Omental fat pad (tissue), 4 donors: ENCODE data around the gene ZNF433. TPM values are rescaled to one million over a fixed set of nuclear protein-coding genes. Genes with fewer than 3 reads are reported as not detected.

Experiments used
- ATAC-seq: fragments of 150-250 bp; one replicate; pipeline ENCODE4 v1.9.1; 2016; ENCODE audit warnings: mild to moderate bottlenecking, moderate library complexity; ENCODE audit not compliant: low FRiP score
- DNase-seq: peaks from one replicate; pipeline ENCODE4 v3.0.0-alpha.2; 2019; ENCODE audit warnings: low spot score
- total RNA-seq, 4 donors: library from RNA; depleted of rRNA; stranded (reverse); fragments of >200 nt; gene quantifications; one replicate each; pipeline ENCODE4 v1.1.0, GENCODE V29; 2016
- TF ChIP-seq, protein P1 (sequence below), 3 donors: fragments of 450-650 bp; IDR thresholded peaks; one replicate each; pipeline ENCODE4 v1.5.1; 2016 to 2017; ENCODE audit warnings: antibody characterized with exemption in 3 of 3, mild to moderate bottlenecking in 3 of 3, moderate library complexity in 2 of 3

Gene ZNF433
- total RNA-seq, 4 donors from 2014 or later = 3.2 to 5.2 (median 3.5) TPM

DNA sequence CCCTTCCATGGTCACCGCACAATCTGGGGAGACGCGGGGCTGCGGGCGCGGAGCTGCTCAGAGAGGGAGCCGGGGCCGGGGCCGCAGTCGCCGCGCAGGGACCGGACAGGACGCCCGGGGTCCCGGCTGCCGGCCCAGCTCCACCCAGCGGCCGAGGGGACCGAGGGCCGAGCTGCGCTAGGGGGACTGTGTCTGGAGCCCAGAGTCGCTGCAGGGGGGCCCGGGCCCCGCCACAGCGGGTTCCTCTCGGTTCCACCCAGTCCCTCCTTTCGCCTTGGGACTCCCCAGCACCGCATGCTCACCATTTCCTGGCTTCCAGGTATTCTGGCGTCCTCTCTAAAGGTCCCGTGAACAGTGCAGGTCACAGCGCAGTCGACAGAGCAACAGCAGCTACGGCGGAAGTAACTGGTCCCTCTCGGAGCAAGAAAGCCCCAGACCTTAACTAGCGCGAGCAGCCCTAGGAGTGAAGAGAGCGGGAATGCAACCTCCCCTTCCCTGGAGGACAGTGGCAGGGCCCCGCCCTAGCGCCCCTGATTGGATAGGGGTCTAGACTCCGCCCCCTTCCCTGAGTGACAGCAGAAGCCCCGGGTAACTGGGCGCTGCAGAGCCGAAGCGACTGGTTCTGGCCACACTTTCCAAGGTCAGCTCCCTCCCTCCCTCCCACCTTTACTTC lies 17.2 kb upstream of the ZNF433 start, which contains the start of gene ZNF878:
TSS of gene ZNF878 (minus strand) at position 465 of the 673 bp plus-strand sequence. CDS start at position 305, 160 bp downstream.
- TF ChIP-seq, protein P1, sequence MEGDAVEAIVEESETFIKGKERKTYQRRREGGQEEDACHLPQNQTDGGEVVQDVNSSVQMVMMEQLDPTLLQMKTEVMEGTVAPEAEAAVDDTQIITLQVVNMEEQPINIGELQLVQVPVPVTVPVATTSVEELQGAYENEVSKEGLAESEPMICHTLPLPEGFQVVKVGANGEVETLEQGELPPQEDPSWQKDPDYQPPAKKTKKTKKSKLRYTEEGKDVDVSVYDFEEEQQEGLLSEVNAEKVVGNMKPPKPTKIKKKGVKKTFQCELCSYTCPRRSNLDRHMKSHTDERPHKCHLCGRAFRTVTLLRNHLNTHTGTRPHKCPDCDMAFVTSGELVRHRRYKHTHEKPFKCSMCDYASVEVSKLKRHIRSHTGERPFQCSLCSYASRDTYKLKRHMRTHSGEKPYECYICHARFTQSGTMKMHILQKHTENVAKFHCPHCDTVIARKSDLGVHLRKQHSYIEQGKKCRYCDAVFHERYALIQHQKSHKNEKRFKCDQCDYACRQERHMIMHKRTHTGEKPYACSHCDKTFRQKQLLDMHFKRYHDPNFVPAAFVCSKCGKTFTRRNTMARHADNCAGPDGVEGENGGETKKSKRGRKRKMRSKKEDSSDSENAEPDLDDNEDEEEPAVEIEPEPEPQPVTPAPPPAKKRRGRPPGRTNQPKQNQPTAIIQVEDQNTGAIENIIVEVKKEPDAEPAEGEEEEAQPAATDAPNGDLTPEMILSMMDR (IDR thresholded peaks at IDR 0.05) = no peak
- DNase-seq = peak; percentile 80
- ATAC-seq = peak; percentile 98

DNA sequence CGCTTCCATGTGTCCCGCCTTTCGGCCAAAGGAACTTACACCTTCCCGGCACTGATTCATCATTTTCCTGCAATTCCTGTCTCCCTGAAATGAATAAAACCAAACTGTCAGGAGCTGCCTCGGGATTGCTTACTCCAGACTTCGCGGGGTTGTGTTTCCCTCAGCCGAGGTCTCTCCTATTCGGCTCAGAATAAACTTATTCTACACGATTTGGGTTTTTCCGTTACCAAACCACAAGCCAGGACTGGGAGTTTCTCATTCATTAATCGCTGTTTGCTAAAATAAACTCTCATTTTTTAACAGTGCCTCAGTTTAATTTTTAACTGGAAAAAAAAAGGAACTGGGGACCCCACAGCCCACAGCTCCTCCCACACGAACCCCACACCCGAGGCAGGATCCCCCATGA lies 16.6 kb upstream of the ZNF433 start:
- ATAC-seq (peak; percentile 34), DNase-seq (no peak)
- TF ChIP-seq, protein P1 (IDR thresholded peaks at IDR 0.05) = no peak

DNA sequence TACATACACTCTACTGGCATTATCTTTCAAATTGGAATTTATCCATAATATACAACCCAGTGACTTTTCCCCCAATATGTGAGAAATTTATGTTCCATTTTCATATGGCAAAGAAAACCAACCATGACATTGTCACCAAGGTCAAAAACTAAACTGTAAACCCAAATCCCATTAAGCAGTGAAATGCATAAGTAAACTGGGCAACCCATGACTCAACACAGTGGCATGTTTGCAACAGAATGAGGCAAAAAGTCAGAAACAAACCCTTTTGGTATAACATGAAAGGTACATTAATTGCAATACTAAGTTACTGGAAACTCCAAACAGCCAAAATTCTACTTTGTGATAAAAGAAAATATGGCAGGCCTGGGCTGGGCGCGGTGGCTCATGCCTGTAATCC lies 12.4 kb upstream of the ZNF433 start:
- TF ChIP-seq, protein P1 (IDR thresholded peaks at IDR 0.05) = no peak
- ATAC-seq = no peak
- DNase-seq = no peak

DNA sequence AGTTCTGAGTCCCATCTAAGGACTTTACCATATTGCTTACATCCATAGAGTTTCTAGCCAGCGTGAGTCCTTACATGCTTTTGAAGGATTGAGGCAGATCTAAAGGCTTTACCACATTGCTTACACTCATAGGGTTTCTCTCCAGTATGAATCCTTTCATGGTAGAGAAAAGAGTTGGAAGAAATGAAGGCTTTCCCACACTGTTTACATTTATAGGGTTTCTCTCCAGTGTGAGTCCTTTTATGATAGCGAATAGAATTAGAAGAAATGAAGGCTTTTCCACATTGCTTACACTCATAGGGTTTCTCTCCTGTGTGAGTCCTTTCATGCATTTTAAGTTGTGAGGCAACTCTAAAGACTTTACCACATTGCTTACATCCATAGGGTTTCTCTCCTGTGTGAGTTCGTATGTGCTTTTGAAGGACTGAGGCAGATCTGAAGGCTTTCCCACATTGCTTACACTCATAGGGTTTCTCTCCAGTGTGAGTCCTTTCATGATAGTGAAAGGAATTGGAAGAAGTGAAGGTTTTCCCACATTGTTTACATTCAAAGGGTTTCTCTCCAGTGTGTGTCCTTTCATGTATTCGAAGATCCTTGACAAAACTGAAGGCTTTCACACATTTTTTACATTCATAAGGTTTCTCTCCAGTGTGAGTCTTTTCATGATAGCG lies 8.4 kb upstream of the ZNF433 start:
- ATAC-seq (no peak), DNase-seq (no peak)
- TF ChIP-seq, protein P1 (IDR thresholded peaks at IDR 0.05) = no peak

DNA sequence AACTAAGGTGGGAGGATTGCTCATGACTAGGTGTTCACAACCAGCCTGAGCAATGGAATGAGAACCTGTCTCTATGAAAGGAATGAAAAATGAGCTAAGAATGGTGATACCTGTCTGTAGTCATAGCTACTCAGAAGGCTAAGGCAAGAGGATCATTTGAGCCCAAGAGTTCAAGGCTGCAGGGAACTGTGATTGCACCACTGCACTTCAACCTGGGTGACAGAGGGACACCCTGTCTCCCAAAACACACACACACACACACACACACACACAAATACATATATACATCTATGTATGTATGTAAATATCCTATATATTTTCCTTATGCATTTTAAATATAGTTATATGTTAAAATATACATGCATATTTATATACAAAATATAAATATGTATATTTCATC lies 7.4 kb upstream of the ZNF433 start:
- ATAC-seq = no peak
- TF ChIP-seq, protein P1 (IDR thresholded peaks at IDR 0.05) = no peak
- no peak for DNase-seq

DNA sequence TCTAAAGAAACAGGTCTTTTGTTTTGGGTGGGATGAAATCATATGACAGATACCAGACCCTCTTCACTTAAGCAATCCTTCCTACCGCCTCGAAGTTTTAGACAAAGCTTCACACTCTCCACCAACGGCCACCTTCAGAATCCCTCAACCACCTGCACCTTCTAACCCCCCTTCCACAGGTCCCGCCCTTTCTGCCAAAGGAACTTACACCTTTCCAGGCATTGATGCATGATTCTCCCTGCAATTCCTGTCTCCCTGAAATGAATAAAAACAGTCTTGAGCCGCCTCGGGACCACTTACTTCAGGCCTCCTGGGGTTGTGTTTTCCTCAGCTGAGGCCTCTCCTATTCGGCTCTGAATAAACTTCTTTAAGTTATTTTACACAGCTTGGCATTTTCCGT lies 859 bp downstream of the ZNF433 start:
- no peak for ATAC-seq
- no peak for DNase-seq
- TF ChIP-seq, protein P1 (IDR thresholded peaks at IDR 0.05) = no peak

DNA sequence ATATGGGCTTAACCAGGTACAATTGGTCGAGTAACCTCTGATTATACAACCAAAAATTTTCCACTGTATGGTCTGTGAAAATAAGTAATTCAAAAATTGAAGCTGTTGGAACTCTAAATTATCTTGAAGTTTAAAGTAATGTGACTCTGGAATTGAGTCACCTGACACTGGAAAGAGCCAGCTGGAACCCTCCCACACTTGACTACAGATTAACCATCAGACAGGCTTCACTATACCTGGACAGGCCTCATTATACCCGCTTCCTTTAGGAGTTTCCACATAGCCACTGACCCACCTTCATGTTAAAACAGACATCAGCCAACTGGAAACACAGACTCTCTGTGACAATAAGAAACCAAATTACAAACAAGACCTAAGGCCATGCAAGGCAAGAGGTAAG lies 1.3 kb downstream of the ZNF433 start:
- TF ChIP-seq, protein P1 (IDR thresholded peaks at IDR 0.05) = no peak
- DNase-seq (no peak), ATAC-seq (no peak)
